Adrenal gland (tissue), 5 donors: Measurements from ENCODE around the gene TOR1AIP1.

Source experiments
- POLR2A ChIP-seq, 2 donors: fragments of 450-650 bp; IDR thresholded peaks; one replicate each; pipeline ENCODE4 v1.6.1; 2017; ENCODE audit warnings: antibody characterized with exemption in 2 of 2, mild to moderate bottlenecking in 2 of 2, moderate library complexity in 1 of 2
- TF ChIP-seq, protein P1 (sequence below), 6 experiments: fragments of 450-650 bp in 4 of 6; fragments of 200-600 bp in 2 of 6; sonication (generic) in 1 of 6; IDR thresholded peaks; 1 replicate in 5 of 6; 2 replicates in 1 of 6; pipeline versions ENCODE4 v1.5.1 to v1.8.0; 2016 to 2021; ENCODE audit warnings: antibody characterized with exemption in 6 of 6, mild to moderate bottlenecking in 2 of 6, moderate library complexity in 1 of 6
- donor health status: DM: no; HTN: no; CAD: no.

DNA sequence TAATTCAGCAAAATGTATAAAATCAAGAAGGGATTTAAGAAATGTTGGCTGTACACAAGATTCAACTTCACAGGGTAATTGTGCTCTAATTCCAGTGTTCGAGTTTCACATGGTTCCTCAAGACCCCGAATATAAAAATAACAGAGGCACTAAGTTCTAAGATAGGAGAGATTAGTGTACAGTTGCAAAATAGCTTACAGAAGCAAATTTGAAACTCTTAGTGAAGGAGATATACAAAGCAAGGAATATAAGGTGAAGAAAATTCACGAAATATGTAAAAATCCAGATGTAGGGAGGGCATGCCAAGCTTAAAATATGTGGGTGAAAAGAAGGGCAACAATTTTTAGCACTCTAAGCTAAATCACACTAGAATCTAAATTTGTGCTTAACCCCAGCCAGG is 33.9 kb upstream of the TOR1AIP1 start:
- TF ChIP-seq, protein P1, sequence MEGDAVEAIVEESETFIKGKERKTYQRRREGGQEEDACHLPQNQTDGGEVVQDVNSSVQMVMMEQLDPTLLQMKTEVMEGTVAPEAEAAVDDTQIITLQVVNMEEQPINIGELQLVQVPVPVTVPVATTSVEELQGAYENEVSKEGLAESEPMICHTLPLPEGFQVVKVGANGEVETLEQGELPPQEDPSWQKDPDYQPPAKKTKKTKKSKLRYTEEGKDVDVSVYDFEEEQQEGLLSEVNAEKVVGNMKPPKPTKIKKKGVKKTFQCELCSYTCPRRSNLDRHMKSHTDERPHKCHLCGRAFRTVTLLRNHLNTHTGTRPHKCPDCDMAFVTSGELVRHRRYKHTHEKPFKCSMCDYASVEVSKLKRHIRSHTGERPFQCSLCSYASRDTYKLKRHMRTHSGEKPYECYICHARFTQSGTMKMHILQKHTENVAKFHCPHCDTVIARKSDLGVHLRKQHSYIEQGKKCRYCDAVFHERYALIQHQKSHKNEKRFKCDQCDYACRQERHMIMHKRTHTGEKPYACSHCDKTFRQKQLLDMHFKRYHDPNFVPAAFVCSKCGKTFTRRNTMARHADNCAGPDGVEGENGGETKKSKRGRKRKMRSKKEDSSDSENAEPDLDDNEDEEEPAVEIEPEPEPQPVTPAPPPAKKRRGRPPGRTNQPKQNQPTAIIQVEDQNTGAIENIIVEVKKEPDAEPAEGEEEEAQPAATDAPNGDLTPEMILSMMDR (IDR thresholded peaks at IDR 0.05), result no peak
- no peak for TF ChIP-seq POLR2A (IDR thresholded peaks at IDR 0.05)
